Activated CD4-positive, alpha-beta T cell treated with anti-CD3 and anti-CD28 coated beads, Interleukin-2, amount 10 ng/mL, durations not matched to agents 7 days and 5 days (primary cell): ENCODE measurements around the gene PDCD1LG2. TPM values are rescaled to one million over a fixed set of nuclear protein-coding genes. Genes with fewer than 3 reads are reported as not detected.
"Not testable (repeated sequence)": the region's sequence is repeated elsewhere in the genome, so short reads cannot be mapped to it uniquely, and the experiment has no call there.

ENCODE experiments used
- CTCF ChIA-PET: fragments of 350-600 bp; sonication (Branson Sonifier 250); formaldehyde crosslinking; loops from one replicate; lab custom pipeline; 2021; ENCODE audit warnings: antibody characterized with exemption; lab: Charles Lee
- POLR2A ChIA-PET: fragments of 350-600 bp; sonication (Branson Sonifier 250); formaldehyde crosslinking; loops from one replicate; lab custom pipeline; 2021; ENCODE audit warnings: antibody characterized with exemption; lab: Charles Lee
- DNase-seq: peaks from one replicate; pipeline ENCODE4 v3.0.0-alpha.2; 2020
- H3K27ac Mint-ChIP-seq: one replicate; pipeline ENCODE4 v1.8.0; 2021; ENCODE audit warnings: mild to moderate bottlenecking, moderate library complexity, mixed read lengths
- H3K27me3 Mint-ChIP-seq: one replicate; pipeline ENCODE4 v1.8.0; 2021; ENCODE audit warnings: mixed read lengths
- H3K36me3 Mint-ChIP-seq: one replicate; pipeline ENCODE4 v1.8.0; 2021; ENCODE audit warnings: low read depth, mixed read lengths
- H3K4me1 Mint-ChIP-seq: one replicate; pipeline ENCODE4 v1.8.0; 2021; ENCODE audit warnings: mixed read lengths
- H3K4me3 Mint-ChIP-seq: one replicate; pipeline ENCODE4 v1.8.0; 2021; ENCODE audit warnings: mild to moderate bottlenecking, moderate library complexity, mixed read lengths
- H3K9me3 Mint-ChIP-seq: one replicate; pipeline ENCODE4 v1.8.0; 2021; ENCODE audit warnings: mixed read lengths
- total RNA-seq, 2 experiments: library from RNA; stranded (reverse); gene quantifications; one replicate each; pipeline ENCODE4 v1.2.3, GENCODE V29; 2021

Gene PDCD1LG2
- 1 to 10 TPM; 2.2 TPM for total RNA-seq

- Mint-ChIP-seq H3K4me3 (peak within 1 kb of the TSS; percentile 77), H3K9me3 (peaks cover 12% of the 10 kb centered on the region), H3K36me3 (peaks cover 8% of the 10 kb centered on the region), H3K4me1 (peaks cover 54% of the 10 kb centered on the region), H3K27me3 (no peaks in the 10 kb centered on the region), H3K27ac (peak within 1 kb of the TSS; percentile 94)
- ChIA-PET POLR2A (interaction anchor here (0.5 to 0.7 kb wide), 2 partner anchors 76 to 81 kb away, joined by 3 to 4 read pairs; no protein-coding TSS in a partner anchor), CTCF (interaction anchor here (0.7 to 1.6 kb wide), 10 partner anchors 9 to 183 kb away, joined by 3 to 7 read pairs (median 3); partner anchors contain the start of gene CD274)
- DNase-seq, result peak; percentile 27
Measured at GRCh38 chr9:5510360-5510931, at the start of gene PDCD1LG2. TSS of gene PDCD1LG2 (plus strand) at chr9:5510531. CDS start at chr9:5522547, 12,016 bp downstream.

DNA sequence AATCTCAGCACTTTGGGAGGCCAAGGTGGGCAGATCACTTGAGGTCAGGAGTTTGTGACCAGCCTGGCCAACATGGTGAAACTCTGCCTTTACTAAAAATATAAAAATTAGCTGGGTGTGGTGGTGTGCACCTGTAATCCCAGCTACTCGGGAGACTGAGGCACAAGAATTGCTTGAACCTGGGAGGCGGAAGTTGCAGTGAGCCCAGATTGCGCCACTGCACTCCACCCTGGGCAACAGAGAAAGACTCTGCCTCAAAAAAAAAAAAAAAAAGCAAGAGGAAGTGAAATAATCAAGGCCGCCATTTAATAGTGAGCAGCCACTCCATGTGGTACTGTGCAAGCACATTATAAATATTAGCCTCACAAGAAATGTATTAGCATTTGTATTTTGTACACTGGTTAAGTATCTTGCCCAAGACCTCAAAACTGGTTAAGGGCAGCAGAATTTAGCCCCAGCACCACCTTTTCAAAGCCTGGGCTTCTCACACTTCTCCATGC lies 45.5 kb upstream of the PDCD1LG2 start:
- H3K4me3 Mint-ChIP-seq, H3K27ac Mint-ChIP-seq, H3K9me3 Mint-ChIP-seq, DNase-seq, H3K27me3 Mint-ChIP-seq, POLR2A ChIA-PET: not testable (repeated sequence)
- CTCF ChIA-PET, result interaction anchor here (0.7 to 1.7 kb wide), 5 partner anchors 11 to 135 kb away, joined by 3 to 7 read pairs (median 4); partner anchors contain the start of gene CD274
- Mint-ChIP-seq H3K36me3 (peaks cover 76% of the 10 kb centered on the region), H3K4me1 (peaks cover 19% of the 10 kb centered on the region)

- H3K4me1 Mint-ChIP-seq, result peaks cover 16% of the 10 kb centered on the region
- no peak overlapping the region for H3K27ac Mint-ChIP-seq
- H3K9me3 Mint-ChIP-seq, result no peaks in the 10 kb centered on the region
- H3K36me3 Mint-ChIP-seq, result peaks cover 78% of the 10 kb centered on the region
- no peaks in the 10 kb centered on the region for H3K27me3 Mint-ChIP-seq
- DNase-seq, result no peak
- ChIA-PET POLR2A (no interaction called here), CTCF (interaction anchor here (1.6 to 2.2 kb wide), 2 partner anchors 16 to 39 kb away, joined by 3 to 9 read pairs; partner anchors contain the start of gene CD274)
- H3K4me3 Mint-ChIP-seq, result no peak overlapping the region
Measured at GRCh38 chr9:5466005-5466404, 44.3 kb upstream of the PDCD1LG2 start.

DNA sequence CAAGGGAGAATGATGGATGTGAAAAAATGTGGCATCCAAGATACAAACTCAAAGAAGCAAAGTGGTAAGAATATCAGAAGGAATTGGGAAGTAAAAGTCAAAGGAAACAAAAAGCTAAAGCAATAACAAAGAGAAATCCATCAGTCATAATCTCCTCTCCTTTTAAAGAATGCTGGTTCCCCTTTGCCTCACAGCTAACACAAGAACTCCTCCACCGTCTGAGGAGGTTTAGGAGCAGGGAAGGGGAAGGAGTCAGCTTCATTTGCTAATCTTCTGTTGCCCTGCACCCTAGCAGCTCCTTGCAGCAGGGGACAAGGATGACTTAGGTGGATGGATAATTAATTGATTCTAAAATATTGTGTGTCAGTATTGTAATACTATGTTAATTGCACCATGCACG lies 43.6 kb upstream of the PDCD1LG2 start:
- no peak overlapping the region for H3K27ac Mint-ChIP-seq
- H3K4me1 Mint-ChIP-seq, result peaks cover 15% of the 10 kb centered on the region
- H3K27me3 Mint-ChIP-seq, result no peaks in the 10 kb centered on the region
- no peak overlapping the region for H3K4me3 Mint-ChIP-seq
- POLR2A ChIA-PET, result no interaction called here
- DNase-seq, result no peak
- peaks cover 1% of the 10 kb centered on the region for H3K9me3 Mint-ChIP-seq
- CTCF ChIA-PET, result interaction anchor here (2.2 kb wide), 1 partner anchor 16 kb away, joined by 9 read pairs; the partner anchor contains the start of gene CD274
- peaks cover 78% of the 10 kb centered on the region for H3K36me3 Mint-ChIP-seq

GRCh38 chr9:5468850-5469249 lies 41.5 kb upstream of the PDCD1LG2 start:
- no peak overlapping the region for H3K27ac Mint-ChIP-seq
- H3K4me3 Mint-ChIP-seq, result no peak overlapping the region
- H3K4me1 Mint-ChIP-seq, result peaks cover 11% of the 10 kb centered on the region
- no peaks in the 10 kb centered on the region for H3K27me3 Mint-ChIP-seq
- DNase-seq, result no peak
- ChIA-PET POLR2A (interaction anchor here (0.6 kb wide), 1 partner anchor 10 kb away, joined by 3 read pairs; no protein-coding TSS in a partner anchor), CTCF (interaction anchor here (0.6 to 0.9 kb wide), 2 partner anchors 11 to 1115 kb away, joined by 3 to 4 read pairs; no protein-coding TSS in a partner anchor)
- H3K9me3 Mint-ChIP-seq, result peaks cover 3% of the 10 kb centered on the region
- H3K36me3 Mint-ChIP-seq, result peaks cover 63% of the 10 kb centered on the region

GRCh38 chr9:5470122-5470521 lies 40.2 kb upstream of the PDCD1LG2 start:
- H3K36me3 Mint-ChIP-seq, result peaks cover 50% of the 10 kb centered on the region
- CTCF ChIA-PET, result no interaction called here

GRCh38 chr9:5470816-5471215 lies 39.5 kb upstream of the PDCD1LG2 start:
- no peaks in the 10 kb centered on the region for H3K27me3 Mint-ChIP-seq
- no peak for DNase-seq
- CTCF ChIA-PET, result no interaction called here
- peaks cover 43% of the 10 kb centered on the region for H3K36me3 Mint-ChIP-seq
- H3K27ac Mint-ChIP-seq, result no peak overlapping the region
- H3K9me3 Mint-ChIP-seq, result peaks cover 11% of the 10 kb centered on the region
- peaks cover 3% of the 10 kb centered on the region for H3K4me1 Mint-ChIP-seq
- H3K4me3 Mint-ChIP-seq, result no peak overlapping the region
- POLR2A ChIA-PET, result no interaction called here

More at GRCh38 chr9:5470122-5470521, 40.2 kb upstream of the PDCD1LG2 start:
- H3K4me3 Mint-ChIP-seq, result no peak overlapping the region
- H3K27me3 Mint-ChIP-seq, result no peaks in the 10 kb centered on the region
- peaks cover 8% of the 10 kb centered on the region for H3K9me3 Mint-ChIP-seq
- DNase-seq, result no peak
- POLR2A ChIA-PET, result no interaction called here
- H3K4me1 Mint-ChIP-seq, result peaks cover 5% of the 10 kb centered on the region
- no peak overlapping the region for H3K27ac Mint-ChIP-seq

DNA sequence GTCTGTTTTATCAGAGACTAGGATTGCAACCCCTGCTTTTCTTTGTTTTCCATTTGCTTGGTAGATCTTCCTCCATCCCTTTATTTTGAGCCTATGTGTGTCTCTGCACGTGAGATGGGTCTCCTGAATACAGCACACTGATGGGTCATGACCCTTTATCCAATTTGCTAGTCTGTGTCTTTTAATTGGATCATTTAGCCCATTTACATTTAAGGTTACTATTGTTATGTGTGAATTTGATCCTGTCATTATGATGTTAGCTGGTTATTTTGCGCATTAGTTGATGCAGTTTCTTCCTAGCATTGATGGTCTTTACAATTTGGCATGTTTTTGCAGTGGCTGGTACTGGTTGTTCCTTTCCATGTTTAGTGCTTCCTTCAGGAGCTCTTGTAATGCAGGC lies 34.7 kb upstream of the PDCD1LG2 start:
- H3K36me3 Mint-ChIP-seq, H3K4me1 Mint-ChIP-seq, DNase-seq, H3K27ac Mint-ChIP-seq, H3K27me3 Mint-ChIP-seq, H3K4me3 Mint-ChIP-seq, POLR2A ChIA-PET: not testable (repeated sequence)
- CTCF ChIA-PET, result interaction anchor here (0.6 to 1.9 kb wide), 3 partner anchors 11 to 1224 kb away, joined by 3 to 4 read pairs (median 4); no protein-coding TSS in a partner anchor
- peaks cover 20% of the 10 kb centered on the region for H3K9me3 Mint-ChIP-seq

GRCh38 chr9:5478206-5478605 lies 32.1 kb upstream of the PDCD1LG2 start:
- H3K27ac Mint-ChIP-seq, result no peak overlapping the region
- H3K4me1 Mint-ChIP-seq, result peaks cover 5% of the 10 kb centered on the region
- H3K27me3 Mint-ChIP-seq, result no peaks in the 10 kb centered on the region
- DNase-seq, result no peak
- no peaks in the 10 kb centered on the region for H3K36me3 Mint-ChIP-seq
- peaks cover 17% of the 10 kb centered on the region for H3K9me3 Mint-ChIP-seq
- ChIA-PET CTCF (interaction anchor here (1.3 to 1.4 kb wide), 2 partner anchors 9 to 32 kb away, joined by 3 read pairs; partner anchors contain the start of gene PDCD1LG2), POLR2A (no interaction called here)
- H3K4me3 Mint-ChIP-seq, result no peak overlapping the region

- no peak for DNase-seq
- ChIA-PET CTCF (interaction anchor here (0.8 to 1.4 kb wide), 4 partner anchors 10 to 69 kb away, joined by 3 to 4 read pairs (median 4); no protein-coding TSS in a partner anchor), POLR2A (interaction anchor here (0.6 kb wide), 1 partner anchor 222 kb away, joined by 4 read pairs; no protein-coding TSS in a partner anchor)
- no peaks in the 10 kb centered on the region for H3K27me3 Mint-ChIP-seq
- no peaks in the 10 kb centered on the region for H3K36me3 Mint-ChIP-seq
- peaks cover 5% of the 10 kb centered on the region for H3K4me1 Mint-ChIP-seq
- H3K9me3 Mint-ChIP-seq, result peaks cover 12% of the 10 kb centered on the region
- no peak overlapping the region for H3K4me3 Mint-ChIP-seq
- H3K27ac Mint-ChIP-seq, result no peak overlapping the region
Measured at GRCh38 chr9:5479994-5480694, 30.2 kb upstream of the PDCD1LG2 start.

DNA sequence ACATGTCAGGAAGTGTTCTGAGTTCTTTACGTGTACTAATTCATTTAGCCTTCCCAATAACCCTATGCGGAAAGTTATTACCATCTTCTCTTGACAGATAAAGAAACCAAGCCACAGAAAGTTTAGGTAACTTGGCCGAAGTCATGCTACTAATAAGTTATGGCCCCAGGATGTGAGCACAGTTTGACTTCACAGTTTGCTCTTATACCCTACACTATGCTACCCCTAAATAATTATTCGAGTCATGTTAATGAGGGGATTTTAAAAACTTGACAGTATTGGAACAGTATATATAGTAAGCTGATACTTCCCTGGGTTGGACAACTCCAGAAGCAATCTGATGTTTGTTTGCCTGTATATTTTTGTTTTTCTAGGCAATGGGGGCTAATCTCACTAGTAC lies 29.4 kb upstream of the PDCD1LG2 start:
- CTCF ChIA-PET, result interaction anchor here (0.8 to 1.4 kb wide), 3 partner anchors 12 to 68 kb away, joined by 3 to 4 read pairs (median 3); no protein-coding TSS in a partner anchor
- Mint-ChIP-seq H3K4me1 (peaks cover 5% of the 10 kb centered on the region), H3K27ac (no peak overlapping the region), H3K4me3 (no peak overlapping the region), H3K27me3 (no peaks in the 10 kb centered on the region), H3K9me3 (peaks cover 9% of the 10 kb centered on the region), H3K36me3 (no peaks in the 10 kb centered on the region)
- no peak for DNase-seq
- POLR2A ChIA-PET, result interaction anchor here (0.6 kb wide), 1 partner anchor 223 kb away, joined by 4 read pairs; no protein-coding TSS in a partner anchor

- no peak overlapping the region for H3K4me3 Mint-ChIP-seq
- CTCF ChIA-PET, result interaction anchor here (1.5 kb wide), 1 partner anchor 31 kb away, joined by 3 read pairs; no protein-coding TSS in a partner anchor
Measured at GRCh38 chr9:5481322-5482040, 28.9 kb upstream of the PDCD1LG2 start.

More at GRCh38 chr9:5481322-5482040, 28.9 kb upstream of the PDCD1LG2 start:
- POLR2A ChIA-PET, result no interaction called here
- Mint-ChIP-seq H3K9me3 (peaks cover 4% of the 10 kb centered on the region), H3K27me3 (no peaks in the 10 kb centered on the region), H3K4me1 (peaks cover 5% of the 10 kb centered on the region), H3K27ac (no peak overlapping the region), H3K36me3 (no peaks in the 10 kb centered on the region)
- DNase-seq, result no peak
